Left cardiac atrium (tissue), 4 donors: ENCODE data around the gene SUMO4. TPM values are rescaled to one million over a fixed set of nuclear protein-coding genes. Genes with fewer than 3 reads are reported as not detected.

Experiments used
- ATAC-seq, 2 donors: fragments of 200-7000 bp; cut with Tn5 transposase; one replicate each; pipeline ENCODE4 v1.9.1; 2020; ENCODE audit warnings: mild to moderate bottlenecking in 2 of 2, moderate library complexity in 2 of 2
- DNase-seq: peaks from one replicate; pipeline ENCODE4 v3.0.0-alpha.2; 2020
- intact Hi-C, 2 donors: fragments of 100-400 bp; cut with DNase I; formaldehyde crosslinking; loops; one replicate each; pipeline versions ENCODE4 v1.14.1 to v1.15.1; 2022 to 2023
- total RNA-seq, 2 donors: library from RNA; stranded (reverse); fragmentation: NEBNext Ultra II Directional; extraction: Animal tissue kit (Norgen Biotek cat#: 25700); gene quantifications; one replicate each; pipeline ENCODE4 v1.2.1, GENCODE V29; 2021
- donor health status: DM: no; HTN: yes; CAD: no.
- donor health status: DM: no; HTN: yes; CAD: no; lungs with severe emphysema.
- donor health status: DM: yes; HTN: yes; CAD: no.
- donor health status: Dilated cardiomyopathy.

The SUMO4 gene
- total RNA-seq, 2 donors from 2014 or later = 0.63 to 0.71 TPM

DNA sequence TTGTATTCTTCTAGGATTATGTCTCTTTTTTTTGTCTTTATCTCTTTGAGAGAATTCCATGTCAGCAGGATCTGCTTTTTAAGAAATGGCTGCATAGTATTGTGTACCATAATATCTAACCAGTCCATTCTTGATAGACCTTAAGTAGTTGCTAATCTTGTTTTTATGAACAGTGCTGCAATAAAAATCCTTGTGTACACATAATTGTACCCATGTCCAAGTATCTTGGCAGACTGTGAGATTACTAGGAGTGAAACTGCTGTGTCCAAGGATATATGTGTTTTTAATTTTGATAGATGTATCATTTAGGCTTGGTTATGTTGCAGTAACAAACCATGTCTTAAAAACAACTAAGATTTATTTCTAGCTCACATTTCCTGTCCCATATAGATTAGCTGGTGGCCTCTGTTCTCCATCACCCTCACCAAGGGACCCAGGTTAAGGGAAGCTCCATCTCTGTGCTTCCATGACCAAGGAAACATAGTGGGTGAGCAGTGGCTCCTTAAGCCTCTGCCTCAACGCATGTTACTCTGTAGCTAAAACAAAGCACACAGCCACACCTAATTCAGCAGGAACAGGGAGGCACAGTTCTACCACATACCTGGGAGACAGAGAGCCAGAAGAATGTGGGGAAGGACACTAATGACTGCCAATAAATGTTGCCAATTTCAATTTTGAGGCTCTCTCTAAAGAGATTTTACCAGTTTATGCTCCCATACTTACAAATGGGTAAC, 12.1 kb upstream of the SUMO4 start:
- intact Hi-C loops = no loop called here
- ATAC-seq (no peak), DNase-seq (no peak)

DNA sequence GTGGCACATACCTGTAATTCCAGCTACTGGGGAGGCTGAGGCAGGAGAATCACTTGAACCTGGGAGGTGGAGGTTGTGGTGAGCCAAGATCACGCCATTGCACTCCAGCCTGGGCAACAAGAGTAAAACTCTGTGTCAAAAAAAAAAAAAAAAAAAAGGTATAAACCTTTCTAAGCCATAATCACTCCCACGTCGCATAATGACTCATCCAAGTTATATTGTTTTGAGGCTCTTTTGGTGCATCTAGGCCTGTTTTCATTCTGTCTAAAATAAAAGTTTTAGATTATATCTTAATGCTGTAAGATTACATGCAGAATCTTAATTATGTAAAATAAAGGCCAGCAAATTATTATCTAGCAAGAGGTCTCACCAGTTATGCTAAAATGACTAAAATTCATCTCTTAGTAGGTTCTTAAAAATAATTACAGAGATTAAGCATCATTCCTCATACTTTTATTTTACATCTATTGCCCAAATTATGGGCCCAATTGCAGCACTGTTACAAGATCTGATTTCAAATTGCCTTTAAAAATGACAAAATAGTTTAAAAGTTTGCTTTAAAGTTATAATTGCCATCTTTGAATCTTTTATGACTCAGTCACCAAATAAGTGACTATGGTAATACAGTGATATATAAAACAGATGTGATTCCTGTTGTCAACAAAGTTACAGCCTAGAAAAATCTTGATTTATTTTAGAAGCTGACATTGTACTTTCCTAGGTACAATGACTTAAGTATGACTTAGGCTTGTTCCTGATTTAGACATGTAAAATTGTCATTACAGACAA, 10.4 kb upstream of the SUMO4 start:
- intact Hi-C loops = no loop called here
- DNase-seq (no peak), ATAC-seq (no peak)

DNA sequence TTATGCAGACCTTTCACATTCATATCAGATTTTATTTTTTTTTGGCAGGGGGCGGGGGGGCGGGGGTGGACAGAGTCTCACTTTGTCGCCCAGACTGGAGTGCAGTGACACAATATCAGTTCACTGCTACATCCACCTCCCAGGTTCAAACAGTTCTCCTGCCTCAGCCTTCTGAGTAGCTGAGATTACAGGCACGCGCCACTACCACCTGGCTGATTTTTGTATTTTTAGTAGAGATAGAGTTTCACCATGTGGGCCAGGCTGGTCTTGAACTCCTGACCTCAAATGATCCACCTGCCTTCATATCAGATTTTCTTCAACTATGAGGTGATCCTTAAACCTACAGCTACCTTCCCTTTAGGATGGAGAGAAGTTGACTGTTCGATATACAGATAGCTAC, 8.0 kb upstream of the SUMO4 start:
- no peak for DNase-seq
- intact Hi-C loops = no loop called here
- ATAC-seq = no peak

DNA sequence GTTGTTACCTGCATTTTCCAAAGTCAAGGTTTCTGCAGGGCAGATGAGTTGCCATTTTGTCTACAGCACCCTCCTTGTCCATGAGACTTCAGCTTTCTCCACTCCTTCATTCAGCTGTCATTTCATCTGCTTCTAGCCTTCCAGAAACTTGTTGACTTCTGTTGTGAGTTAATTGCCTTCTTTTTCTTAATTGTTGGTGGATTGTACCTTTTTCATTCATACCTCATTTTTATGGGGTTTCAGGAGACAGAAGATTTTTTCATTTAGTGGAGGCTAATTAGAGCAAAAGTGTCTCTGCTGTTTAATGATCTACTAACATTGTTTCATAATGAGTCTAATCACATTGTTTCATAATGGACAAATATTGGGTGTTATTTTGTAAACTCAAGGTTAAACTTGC, 7.5 kb upstream of the SUMO4 start:
- ATAC-seq = no peak
- DNase-seq = no peak
- intact Hi-C loops = no loop called here

DNA sequence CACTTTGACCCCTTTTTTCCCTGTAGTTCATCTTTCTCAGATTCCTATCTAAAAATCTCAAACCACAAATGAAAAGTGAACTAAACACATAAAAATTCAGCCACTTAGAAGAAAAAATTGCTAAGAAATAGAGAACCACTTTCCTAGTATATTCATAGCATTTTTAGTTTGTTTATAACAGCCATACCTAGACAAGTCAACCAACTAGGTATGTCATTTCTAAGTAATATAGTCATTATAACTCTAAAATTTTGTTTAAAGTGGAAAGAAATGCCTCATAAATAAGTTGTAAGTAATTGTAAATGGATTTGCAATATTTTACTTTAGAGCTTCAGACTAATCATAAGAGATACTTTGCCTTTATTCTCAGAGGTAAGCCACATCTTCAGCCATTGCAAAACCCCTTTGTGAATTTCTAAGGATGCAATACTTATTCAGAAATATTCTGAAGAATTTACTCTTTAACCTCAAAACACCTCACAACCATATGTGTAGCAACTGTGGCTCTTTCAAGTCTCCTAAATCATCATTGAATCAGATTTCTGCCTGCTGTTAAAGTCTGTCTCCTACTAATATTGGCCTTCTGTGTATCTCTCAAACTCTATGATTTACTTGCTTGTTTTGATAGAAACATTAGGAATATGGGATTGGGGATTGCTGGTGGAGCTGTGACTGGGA, 6.9 kb upstream of the SUMO4 start:
- intact Hi-C loops = no loop called here
- ATAC-seq = no peak
- DNase-seq = no peak

DNA sequence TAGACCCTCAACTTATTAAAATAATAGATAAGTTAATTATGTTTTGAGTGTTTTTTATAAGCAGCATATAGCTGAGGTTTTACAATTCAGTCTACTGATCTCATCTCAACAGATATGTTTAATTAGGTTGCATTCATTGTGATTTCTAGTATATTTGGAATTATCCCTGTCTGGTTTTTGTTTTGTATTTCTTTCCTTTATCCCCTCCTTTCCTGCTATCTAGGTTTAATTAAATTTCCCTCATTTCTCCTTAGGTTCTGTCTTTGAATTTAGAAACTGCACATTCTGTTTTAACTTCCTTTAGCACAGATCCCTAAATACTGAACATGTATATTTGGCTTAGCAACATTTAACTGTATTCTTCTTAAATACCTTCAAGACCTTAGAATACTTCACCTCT, 4.9 kb upstream of the SUMO4 start:
- DNase-seq (no peak), ATAC-seq (no peak)
- intact Hi-C loops = no loop called here

DNA sequence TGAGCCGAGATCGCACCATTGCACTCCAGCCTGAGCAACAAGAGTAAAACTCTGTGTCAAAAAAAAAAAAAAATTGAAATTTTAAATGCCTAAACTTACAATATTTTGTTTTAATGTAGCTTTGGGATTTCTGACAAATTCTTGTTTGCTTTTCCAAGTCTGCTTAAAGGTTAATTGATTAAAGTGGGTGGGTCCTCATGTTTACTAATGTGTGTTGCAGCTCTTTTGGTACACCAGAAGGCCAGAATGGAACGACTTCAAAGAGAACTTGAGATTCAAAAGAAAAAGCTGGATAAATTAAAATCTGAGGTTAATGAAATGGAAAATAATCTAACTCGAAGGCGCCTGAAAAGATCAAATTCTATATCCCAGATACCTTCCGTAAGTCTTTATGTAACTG, 2.7 kb upstream of the SUMO4 start:
- intact Hi-C loops = no loop called here
- no peak for DNase-seq
- no peak for ATAC-seq

DNA sequence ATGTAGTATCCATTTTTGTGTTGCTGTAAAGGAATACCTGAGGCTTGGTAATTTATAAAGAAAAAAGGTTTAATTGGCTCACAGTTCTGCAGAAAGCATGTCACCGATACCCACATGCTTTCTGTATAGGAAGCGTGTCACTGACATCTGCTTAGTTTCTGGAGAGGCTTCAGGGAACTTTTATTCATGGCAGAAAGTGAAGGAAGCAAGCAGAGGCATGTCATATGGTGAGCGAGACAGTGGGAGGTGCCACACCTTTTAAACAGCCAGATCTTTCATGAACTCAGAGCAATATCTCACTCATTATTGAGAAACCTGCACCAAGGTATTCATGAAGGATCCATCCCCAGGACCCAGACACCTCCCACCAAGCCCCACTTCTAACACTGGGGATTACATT, 3.5 kb downstream of the SUMO4 start:
- no peak for DNase-seq
- intact Hi-C loops = no loop called here
- ATAC-seq = no peak

DNA sequence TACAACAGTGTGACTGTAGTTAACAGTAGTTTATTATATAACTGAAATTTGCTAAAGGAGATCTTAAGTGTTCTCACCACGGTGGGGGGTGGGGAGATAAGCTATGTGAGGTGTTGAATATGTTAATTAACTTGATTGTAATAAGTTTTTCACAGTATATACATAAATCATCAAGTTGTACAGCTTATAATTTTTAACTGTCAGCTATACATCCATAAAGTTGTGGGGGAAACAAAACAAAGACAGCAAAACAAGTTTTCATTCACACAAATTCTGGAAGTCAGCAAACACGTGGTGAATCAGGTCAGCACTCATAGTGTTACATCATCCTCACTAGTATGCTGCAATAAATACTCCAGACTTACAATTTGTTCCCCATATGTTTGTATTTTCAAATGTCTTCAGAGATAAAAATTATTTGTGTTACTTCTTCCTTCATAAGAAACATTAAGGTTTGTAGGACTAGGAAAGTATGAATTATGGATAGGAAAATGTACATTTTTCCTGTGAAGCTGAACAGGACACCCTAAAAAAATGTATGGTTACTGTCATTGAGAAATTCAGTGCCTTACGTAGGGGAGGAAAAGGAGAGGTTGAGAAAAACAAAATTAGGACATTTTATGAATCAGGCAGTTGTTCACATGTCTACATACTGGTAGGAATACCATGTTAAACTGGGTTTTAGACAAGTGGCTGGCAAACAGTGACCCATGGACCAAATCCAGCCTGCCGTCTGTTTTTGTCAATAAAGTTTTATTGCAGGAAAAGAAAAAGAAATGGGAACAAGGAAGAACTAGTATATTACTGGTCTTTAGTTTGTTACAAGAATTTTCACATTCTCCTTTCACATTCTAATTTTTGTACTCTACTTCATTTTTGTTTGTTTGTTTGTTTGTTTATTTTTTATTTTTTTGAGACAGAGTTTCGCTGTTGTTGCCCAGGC, 6.0 kb downstream of the SUMO4 start:
- no peak for ATAC-seq
- intact Hi-C loops = loop anchor here in 1 of 2 donors (5.0 kb wide), 1 partner anchor 89 kb away; the partner anchor contains the start of gene TAB2

DNA sequence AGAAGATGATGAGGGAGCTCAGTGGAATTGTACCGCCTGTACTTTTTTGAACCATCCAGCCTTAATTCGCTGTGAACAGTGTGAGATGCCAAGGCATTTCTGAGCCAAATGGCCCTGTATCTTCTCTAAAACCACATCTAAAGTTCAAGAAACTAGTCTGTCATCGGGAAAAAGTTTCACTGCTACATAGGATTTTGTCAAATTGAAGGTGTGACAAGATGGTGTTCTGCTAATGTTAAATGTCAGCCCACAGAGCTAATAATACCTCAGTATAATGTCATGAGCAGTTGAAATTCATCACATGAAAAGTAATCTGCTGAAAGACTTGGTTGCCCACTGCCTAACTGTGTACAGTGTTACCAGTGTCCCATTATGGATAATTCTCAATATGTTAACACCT, 9.6 kb downstream of the SUMO4 start:
- ATAC-seq (peak; percentile 18 to 50), DNase-seq (no peak)
- intact Hi-C loops = loop anchor here in 1 of 2 donors (5.0 kb wide), 1 partner anchor 92 kb away; the partner anchor contains the start of gene TAB2

More for the DNA sequence above, 6.0 kb downstream of the SUMO4 start:
- no peak for DNase-seq

DNA sequence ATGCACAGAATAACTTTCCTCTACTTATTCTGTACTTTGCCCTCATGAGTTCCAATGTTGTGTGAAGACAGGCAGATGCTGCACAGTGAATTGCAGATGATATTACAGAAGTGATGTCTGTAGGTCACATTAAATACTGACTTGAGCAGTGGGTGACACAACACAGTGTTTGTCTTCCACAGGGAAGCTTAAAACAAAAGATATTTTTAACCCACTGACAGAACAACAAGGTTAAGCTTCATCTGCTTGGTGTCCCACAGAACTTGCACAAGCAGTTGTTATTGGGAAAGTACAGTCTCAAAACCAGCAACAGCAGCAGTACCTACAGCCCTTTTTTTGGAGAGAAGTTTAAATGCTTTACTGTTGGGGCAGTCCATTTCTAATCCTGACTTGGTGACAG, 10.5 kb downstream of the SUMO4 start:
- DNase-seq (no peak), ATAC-seq (peak; percentile 26 to 57)
- intact Hi-C loops = no loop called here

DNA sequence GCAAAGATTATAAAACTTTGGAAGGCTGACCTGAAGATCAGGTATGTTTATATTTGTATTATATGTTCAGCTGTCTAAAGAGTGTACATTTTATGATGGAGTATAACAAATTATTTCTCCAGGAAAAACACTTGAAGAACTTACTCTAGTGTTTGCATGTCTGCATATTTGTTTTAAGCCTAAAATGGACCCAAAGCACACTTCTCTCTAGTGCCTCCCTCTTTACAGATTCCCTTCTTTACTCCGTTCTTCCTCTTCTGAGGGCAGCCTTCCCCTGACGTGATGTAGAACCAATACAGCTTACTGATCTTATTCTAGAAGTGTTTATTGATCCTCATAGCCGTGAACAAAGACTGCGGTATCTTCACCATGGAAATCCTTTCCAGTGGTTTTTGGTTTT, 13.9 kb downstream of the SUMO4 start:
- DNase-seq (no peak), ATAC-seq (no peak)
- intact Hi-C loops = no loop called here

DNA sequence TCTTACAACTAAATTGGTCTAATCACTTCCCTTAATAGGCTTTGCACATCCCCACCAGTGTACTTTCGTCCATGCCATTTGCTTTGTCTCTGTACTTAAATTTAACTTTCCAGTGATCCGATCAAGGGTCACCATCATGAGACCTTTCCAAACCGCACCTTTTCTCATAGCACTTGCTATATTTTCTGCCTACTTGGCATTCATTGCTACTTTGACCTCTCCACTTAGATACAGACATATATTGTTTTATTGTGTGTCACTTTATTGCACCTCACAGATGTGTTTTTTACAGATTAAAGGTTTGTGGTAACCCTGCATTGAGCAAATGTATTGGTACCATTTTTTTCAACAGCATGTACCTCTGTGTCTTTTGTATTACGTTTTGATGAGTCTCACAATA, 14.8 kb downstream of the SUMO4 start:
- DNase-seq (no peak), ATAC-seq (no peak)

DNA sequence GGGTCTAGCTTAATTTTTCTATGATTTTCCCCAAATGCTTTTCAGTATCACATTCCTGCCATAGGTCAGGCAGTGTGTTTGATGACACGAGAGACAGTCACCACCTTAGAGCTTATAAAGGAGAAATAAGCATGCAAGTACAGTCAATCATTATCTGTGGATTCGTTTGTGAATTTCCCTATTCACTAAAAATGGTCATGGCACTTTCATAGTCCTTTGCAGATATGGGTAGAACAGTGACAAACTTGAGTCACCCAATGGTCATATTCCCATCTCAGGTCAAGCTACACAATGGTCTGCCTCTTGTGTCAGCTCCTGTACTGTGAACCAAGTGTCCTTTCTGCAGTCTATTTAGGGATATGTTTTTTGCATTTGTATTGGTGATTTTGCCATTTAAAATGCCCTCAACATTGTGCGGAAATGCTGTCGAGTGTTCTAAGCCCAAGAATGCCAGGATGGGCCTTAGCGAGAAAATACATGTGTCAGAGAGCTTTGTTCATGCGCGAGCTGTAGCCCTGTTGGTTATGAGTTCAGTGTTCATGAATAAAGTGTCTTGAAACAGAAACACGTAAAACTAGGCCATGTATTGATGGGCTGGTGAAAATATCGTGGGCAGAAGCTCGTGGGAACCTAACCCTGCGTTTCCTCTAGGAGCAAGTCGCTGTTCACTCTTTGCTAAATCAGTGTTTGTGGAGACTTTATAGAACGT, 19.8 kb downstream of the SUMO4 start:
- intact Hi-C loops = no loop called here
- no peak for DNase-seq
- no peak for ATAC-seq

More for the DNA sequence above, 14.8 kb downstream of the SUMO4 start:
- intact Hi-C loops = no loop called here

DNA sequence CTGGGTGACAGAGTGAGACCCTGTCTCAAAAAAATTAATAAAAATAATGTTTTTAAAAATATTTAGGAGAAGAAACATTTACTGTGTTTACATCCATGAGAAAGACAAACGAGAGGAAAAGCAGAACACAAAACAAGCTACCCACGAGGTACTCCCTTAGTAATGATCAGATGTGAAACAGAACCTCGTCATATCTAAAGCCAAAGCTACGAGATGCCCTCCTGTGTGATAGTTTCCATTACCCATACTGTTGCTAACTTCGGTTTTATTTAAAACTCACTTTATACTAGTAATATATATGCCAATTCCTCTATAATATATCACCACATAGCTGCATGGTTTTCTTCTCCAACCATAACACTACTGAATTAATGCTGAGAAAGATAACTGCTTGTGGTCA, 21.1 kb downstream of the SUMO4 start:
- intact Hi-C loops = no loop called here
- no peak for ATAC-seq
- DNase-seq = no peak

DNA sequence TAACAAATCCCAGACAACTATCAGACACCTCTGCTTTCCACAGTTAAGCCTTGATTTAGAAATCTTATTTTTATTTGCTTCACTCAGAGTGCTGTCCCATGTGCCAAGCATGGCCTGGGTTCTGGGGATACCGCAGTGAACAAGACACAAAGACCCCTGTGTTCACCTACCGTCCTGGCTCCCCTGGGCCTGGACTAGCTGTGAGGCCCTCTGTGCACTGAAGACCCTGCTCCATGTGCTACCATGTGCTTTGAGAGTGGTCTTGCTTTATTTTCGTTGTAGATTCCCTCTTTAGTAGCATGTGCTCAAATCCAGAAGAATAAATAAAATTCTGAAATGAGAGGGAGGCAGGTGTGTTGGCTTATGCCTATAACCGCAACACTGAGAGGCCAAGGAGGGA, 22.5 kb downstream of the SUMO4 start:
- intact Hi-C loops = no loop called here
- ATAC-seq (no peak), DNase-seq (no peak)

DNA sequence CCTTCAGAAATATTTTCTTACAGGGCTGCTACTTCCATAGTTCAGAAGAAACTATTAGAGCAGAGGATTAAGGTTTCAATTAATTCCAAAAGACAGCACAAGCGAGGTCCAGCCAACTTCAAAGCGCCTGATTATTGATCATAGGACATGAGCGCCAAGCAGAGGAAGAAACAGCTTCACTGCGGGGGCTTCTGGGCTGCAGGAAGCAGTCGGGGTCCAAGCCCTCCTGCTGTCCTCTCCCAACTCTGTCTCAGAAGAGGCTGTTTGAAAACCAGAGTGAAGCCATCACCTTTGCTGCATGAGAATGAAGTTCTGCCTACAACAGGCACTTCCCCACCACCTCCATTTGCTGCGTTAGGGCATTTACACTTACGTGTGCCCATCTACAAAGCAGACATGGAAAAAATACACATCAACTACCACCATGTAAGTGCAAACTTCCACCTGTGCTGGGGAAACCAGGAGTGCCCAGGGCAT, 23.9 kb downstream of the SUMO4 start:
- no peak for DNase-seq
- intact Hi-C loops = no loop called here
- no peak for ATAC-seq

DNA sequence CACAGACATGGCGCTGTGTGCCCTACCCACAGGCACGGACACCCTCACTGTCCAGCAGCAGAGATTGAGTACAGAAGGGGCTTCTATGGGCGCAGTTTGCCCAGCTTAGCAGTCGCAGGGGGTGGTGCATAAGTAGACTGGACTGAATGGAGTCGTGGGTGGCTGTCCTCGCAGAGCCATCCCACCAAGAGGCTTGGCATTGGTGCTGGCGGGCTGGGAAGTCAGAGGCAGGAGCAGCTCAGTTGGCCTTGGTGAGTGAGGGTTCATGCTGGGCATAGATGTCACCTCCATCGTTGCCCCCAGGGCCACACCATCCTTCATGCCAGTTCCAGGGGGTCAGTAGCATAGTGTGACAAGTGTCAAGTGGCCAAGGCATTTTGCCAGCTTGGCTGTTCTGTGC, 25.2 kb downstream of the SUMO4 start:
- ATAC-seq (no peak), DNase-seq (no peak)
- intact Hi-C loops = loop anchor here in 1 of 2 donors (5.0 kb wide), 1 partner anchor 338 kb away; no protein-coding TSS in a partner anchor
